GM12891 (cell line): Measurements from ENCODE around the gene COQ8B.

ENCODE experiments used
- DNase-seq: peaks from one replicate; pipeline ENCODE4 v3.0.0; 2011; ENCODE audit warnings: low spot score; ENCODE audit not compliant: insufficient read length
- FAIRE-seq: peaks from 2 replicates; lab custom pipeline; 2011; peaks lifted over from hg19 to GRCh38; lab: Jason Lieb, UNC
- PAX5 ChIP-seq: IDR thresholded peaks from 2 replicates; pipeline ENCODE4 v1.6.1; 2011; ENCODE audit warnings: low read length, moderate library complexity, mild to moderate bottlenecking; ENCODE audit not compliant: insufficient read depth, severe bottlenecking
- POLR2A ChIP-seq: IDR thresholded peaks from 2 replicates; pipeline ENCODE4 v1.6.1; 2011; ENCODE audit warnings: low read depth, low read length, control low read depth
- POLR2AphosphoS5 ChIP-seq: IDR thresholded peaks from 2 replicates; pipeline ENCODE4 v1.6.1; 2011; ENCODE audit warnings: low read depth, low read length, control low read depth
- POU2F2 ChIP-seq: IDR thresholded peaks from 2 replicates; pipeline ENCODE4 v1.6.1; 2011; ENCODE audit warnings: low read depth, mild to moderate bottlenecking, control low read depth, low read length, moderate library complexity
- SPI1 ChIP-seq: IDR thresholded peaks from 2 replicates; pipeline ENCODE4 v1.6.1; 2011; ENCODE audit warnings: low read depth, low read length, control low read depth
- TAF1 ChIP-seq: IDR thresholded peaks from 2 replicates; pipeline ENCODE4 v1.6.1; 2011; ENCODE audit warnings: low read depth, low read length, control low read depth

COQ8B gene

GRCh38 chr19:40691421-40692211, 25.1 kb downstream of the COQ8B start:
- FAIRE-seq (no peak), DNase-seq (peak; percentile 51)
- TF ChIP-seq POU2F2 (0 out of 2 replicates have a peak, but pooled peaks have one; percentile 35), TAF1 (no peak)

GRCh38 chr19:40690693-40691420, 25.8 kb downstream of the COQ8B start:
- FAIRE-seq = peak; percentile 94
- peak; percentile 98 for DNase-seq
- TF ChIP-seq TAF1 (no peak), SPI1 (no peak), PAX5 (no peak), POLR2A (0 out of 2 replicates have a peak, but pooled peaks have one; percentile 27), POLR2AphosphoS5 (no peak), POU2F2 (no peak)

GRCh38 chr19:40690050-40690692, 26.5 kb downstream of the COQ8B start, which contains the start of gene NUMBL:
Gene NUMBL (minus strand): TSS chr19:40690651. CDS start chr19:40690483, 168 bp downstream.
- FAIRE-seq = no peak
- no peak for DNase-seq
- TF ChIP-seq SPI1 = no peak
- TF ChIP-seq POLR2A = no peak
- TF ChIP-seq PAX5 = no peak
- no peak for TF ChIP-seq POU2F2
- no peak for TF ChIP-seq TAF1
- TF ChIP-seq POLR2AphosphoS5 = no peak

- DNase-seq (no peak), FAIRE-seq (no peak)
- no peak for TF ChIP-seq SPI1
- no peak for TF ChIP-seq PAX5
- no peak for TF ChIP-seq TAF1
- no peak for TF ChIP-seq POLR2AphosphoS5
- no peak for TF ChIP-seq POU2F2
- no peak for TF ChIP-seq POLR2A
Observed at GRCh38 chr19:40689339-40690049, 27.2 kb downstream of the COQ8B start.

GRCh38 chr19:40688987-40689338, 27.7 kb downstream of the COQ8B start:
- no peak for TF ChIP-seq TAF1
- no peak for TF ChIP-seq POU2F2
- no peak for TF ChIP-seq SPI1
- TF ChIP-seq POLR2AphosphoS5 = no peak
- no peak for TF ChIP-seq POLR2A
- TF ChIP-seq PAX5 = no peak
- FAIRE-seq = no peak
- no peak for DNase-seq

- no peak for TF ChIP-seq PAX5
- no peak for TF ChIP-seq SPI1
- no peak for TF ChIP-seq TAF1
- no peak for TF ChIP-seq POLR2AphosphoS5
- no peak for TF ChIP-seq POLR2A
- no peak for TF ChIP-seq POU2F2
- DNase-seq (no peak), FAIRE-seq (no peak)
Observed at GRCh38 chr19:40688309-40688708, 28.4 kb downstream of the COQ8B start.

GRCh38 chr19:40687525-40688016, 29.1 kb downstream of the COQ8B start:
- FAIRE-seq = peak; percentile 96

GRCh38 chr19:40686882-40687524, 29.7 kb downstream of the COQ8B start:
- TF ChIP-seq TAF1 (no peak), POU2F2 (0 out of 2 replicates have a peak, but pooled peaks have one; percentile 57)
- FAIRE-seq = no peak
- no peak for DNase-seq

More at GRCh38 chr19:40687525-40688016, 29.1 kb downstream of the COQ8B start:
- TF ChIP-seq TAF1 = no peak
- TF ChIP-seq SPI1 = peak; percentile 66
- no peak for DNase-seq
